AG09319 (cell line): ENCODE measurements around the gene AGMO.
A peak's percentile ranks its signal among the peaks of the same experiment; 100 is the strongest.
"Not testable (repeated sequence)": the region's sequence is repeated elsewhere in the genome, so short reads cannot be mapped to it uniquely, and the experiment has no call there.

Experiments used
- DNase-seq: peaks from one replicate; pipeline ENCODE4 v3.0.0-alpha.2; 2010; ENCODE audit warnings: low read depth; ENCODE audit errors: extremely low read depth
- TF ChIP-seq, protein P1 (sequence below): IDR thresholded peaks from 2 replicates; pipeline ENCODE4 v1.5.1; 2011; ENCODE audit warnings: low read depth, mild to moderate bottlenecking, inconsistent platforms, low read length, moderate library complexity

Gene AGMO

DNA sequence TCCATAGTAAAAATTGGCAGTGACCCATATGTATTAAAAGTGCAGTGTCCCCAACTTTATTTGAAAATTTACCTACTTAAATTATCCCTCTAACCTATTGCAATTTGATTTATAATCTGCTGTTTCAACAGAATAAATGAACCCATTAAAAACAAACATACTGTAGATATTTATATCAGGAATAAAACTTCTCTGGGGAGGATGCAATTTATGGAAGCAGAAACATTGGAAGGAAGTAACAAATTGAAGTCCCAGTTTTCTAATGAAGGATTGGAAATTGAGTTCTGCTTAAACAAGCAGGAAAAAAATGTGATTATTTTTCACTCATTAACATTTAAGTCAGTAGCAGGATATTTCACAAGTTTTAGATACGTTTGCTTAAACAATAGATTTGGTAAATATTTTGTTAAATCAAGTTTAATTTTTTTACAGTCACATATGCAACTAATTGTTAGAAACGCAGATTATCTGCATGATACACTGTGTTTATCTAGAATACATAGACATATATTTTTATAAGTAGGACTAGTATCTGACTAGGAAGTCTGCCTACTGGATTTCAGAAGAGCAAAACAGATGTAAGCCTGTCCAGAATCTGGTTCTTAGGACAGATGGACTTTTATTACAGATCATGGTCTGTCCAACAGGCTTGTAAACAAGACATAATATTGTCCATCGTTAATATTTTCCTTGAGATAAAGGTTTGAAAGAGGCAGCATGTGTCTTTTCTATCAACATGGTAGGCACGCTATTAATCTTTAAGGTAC is 5.3 kb downstream of the AGMO start:
- DNase-seq, result no peak
- TF ChIP-seq, protein P1, sequence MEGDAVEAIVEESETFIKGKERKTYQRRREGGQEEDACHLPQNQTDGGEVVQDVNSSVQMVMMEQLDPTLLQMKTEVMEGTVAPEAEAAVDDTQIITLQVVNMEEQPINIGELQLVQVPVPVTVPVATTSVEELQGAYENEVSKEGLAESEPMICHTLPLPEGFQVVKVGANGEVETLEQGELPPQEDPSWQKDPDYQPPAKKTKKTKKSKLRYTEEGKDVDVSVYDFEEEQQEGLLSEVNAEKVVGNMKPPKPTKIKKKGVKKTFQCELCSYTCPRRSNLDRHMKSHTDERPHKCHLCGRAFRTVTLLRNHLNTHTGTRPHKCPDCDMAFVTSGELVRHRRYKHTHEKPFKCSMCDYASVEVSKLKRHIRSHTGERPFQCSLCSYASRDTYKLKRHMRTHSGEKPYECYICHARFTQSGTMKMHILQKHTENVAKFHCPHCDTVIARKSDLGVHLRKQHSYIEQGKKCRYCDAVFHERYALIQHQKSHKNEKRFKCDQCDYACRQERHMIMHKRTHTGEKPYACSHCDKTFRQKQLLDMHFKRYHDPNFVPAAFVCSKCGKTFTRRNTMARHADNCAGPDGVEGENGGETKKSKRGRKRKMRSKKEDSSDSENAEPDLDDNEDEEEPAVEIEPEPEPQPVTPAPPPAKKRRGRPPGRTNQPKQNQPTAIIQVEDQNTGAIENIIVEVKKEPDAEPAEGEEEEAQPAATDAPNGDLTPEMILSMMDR, result no peak

- TF ChIP-seq, protein P1, result peak; percentile 41
- DNase-seq, result no peak
These were observed 6.4 kb downstream of the AGMO start for GRCh38 chr7:15555381-15555859.

- DNase-seq, result no peak
- TF ChIP-seq, protein P1, result no peak
These were observed 7.1 kb downstream of the AGMO start for GRCh38 chr7:15554744-15555143.

GRCh38 chr7:15554081-15554480 is 7.7 kb downstream of the AGMO start:
- no peak for DNase-seq
- TF ChIP-seq, protein P1, result no peak

DNA sequence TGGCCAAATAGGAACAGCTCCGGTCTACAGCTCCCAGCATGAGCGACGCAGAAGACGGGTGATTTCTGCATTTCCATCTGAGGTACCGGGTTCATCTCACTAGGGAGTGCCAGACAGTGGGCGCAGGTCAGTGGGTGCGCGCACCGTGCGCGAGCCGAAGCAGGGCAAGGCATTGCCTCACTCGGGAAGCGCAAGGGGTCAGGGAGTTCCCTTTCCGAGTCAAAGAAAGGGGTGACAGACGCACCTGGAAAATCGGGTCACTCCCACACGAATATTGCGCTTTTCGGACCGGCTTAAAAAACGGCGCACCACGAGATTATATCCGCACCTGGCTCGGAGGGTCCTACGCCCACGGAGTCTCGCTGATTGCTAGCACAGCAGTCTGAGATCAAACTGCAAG is 14.5 kb downstream of the AGMO start:
- not testable (repeated sequence) for DNase-seq

DNA sequence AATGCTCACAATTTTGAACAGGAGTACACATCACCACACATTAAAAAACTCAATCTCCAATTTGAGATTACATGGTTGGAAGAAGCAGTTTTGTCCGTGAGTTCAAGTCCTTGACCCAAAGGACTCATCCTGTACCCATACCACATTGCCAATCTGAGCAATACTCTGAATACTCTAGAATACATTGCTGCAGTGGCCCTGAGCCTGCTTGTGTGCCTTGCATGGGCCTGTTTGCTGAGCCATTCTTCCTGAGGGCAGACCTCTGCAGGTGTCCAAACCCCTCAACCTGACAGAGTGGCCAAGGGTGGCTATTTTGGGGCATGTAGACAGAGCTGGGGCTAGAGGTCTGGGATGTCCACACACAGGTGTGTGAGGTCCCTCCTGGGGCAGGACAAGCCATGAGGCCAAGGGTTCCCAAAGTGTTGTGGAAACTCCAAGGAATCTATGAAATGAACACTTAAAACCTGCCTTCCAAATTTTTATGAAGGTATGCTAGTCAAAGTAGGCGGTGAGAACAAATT is 15.5 kb downstream of the AGMO start:
- no peak for DNase-seq
- TF ChIP-seq, protein P1, result no peak

DNA sequence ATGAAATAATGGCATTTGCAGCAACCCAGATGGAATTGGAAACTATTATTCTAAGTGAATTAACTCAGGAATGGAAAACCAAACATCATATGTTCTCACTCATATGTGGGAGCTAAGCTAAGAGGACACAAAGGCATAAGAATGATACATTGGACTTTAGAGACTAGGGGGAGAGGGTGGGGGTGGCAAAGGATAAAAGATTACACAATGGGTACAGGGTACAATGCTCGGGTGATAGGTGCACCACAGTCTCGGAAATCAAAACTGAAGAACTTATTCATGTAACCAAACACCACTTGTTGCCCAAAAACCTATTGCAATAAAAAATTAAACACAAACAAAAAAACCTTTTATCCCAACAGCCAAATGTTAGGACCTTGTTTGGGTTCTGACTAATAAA is 17.8 kb downstream of the AGMO start:
- DNase-seq, result no peak
- TF ChIP-seq, protein P1, result no peak
